HG03432 (cell line): ENCODE measurements around the gene PTPRE.

Experiments used
- ATAC-seq: cut with Tn5 transposase; IDR thresholded peaks from one replicate; pipeline ENCODE4 v1.9.1; 2021; ENCODE audit warnings: mild to moderate bottlenecking, moderate library complexity; ENCODE audit not compliant: unreplicated experiment

The PTPRE gene, protein sequence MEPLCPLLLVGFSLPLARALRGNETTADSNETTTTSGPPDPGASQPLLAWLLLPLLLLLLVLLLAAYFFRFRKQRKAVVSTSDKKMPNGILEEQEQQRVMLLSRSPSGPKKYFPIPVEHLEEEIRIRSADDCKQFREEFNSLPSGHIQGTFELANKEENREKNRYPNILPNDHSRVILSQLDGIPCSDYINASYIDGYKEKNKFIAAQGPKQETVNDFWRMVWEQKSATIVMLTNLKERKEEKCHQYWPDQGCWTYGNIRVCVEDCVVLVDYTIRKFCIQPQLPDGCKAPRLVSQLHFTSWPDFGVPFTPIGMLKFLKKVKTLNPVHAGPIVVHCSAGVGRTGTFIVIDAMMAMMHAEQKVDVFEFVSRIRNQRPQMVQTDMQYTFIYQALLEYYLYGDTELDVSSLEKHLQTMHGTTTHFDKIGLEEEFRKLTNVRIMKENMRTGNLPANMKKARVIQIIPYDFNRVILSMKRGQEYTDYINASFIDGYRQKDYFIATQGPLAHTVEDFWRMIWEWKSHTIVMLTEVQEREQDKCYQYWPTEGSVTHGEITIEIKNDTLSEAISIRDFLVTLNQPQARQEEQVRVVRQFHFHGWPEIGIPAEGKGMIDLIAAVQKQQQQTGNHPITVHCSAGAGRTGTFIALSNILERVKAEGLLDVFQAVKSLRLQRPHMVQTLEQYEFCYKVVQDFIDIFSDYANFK

DNA sequence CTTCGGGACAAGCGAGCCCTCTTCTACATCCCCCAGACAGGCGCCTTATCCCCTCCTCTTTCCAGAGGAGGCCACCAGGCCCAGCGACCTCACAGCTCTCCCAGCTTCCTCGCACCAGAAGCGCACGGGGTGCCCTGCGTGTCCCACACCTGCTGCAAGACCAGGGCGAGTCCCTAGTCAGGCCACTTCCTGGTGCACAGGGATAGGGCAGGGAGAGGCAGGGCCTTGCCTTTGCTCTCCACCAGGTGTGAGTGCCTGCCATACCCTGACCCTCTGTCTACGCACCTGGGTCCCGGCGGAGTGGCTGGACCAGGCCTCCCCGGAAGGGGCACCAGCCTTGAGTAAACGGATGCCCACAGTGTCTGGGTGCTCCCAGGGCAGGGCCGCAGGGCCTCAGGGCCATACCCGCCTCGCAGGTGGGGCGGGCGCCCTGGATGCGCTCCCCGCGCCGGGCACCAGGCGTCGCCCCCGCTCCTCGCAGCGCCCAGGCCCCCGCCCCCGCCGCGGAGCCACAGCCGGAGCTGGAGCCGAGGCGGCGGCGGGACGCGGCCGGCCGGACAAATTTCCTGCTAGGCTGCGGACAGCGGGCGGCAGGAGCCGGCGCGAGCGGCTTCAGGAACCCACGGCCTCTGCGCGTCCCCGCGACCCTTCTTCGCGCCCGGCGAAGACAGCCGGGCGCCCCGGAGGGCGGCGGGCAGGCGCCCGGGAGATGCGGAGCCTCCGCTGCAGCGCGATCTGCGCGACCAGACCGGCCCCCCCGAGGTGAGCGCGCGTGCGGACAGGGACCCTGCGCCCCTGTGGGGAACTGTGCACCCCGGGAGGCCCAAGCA is at the start of gene PTPRE:
TSS of gene PTPRE (plus strand) at position 556 of the 830 bp plus-strand sequence. CDS start 133,779 bp downstream, outside the sequence.
- ATAC-seq = peak; percentile 97

DNA sequence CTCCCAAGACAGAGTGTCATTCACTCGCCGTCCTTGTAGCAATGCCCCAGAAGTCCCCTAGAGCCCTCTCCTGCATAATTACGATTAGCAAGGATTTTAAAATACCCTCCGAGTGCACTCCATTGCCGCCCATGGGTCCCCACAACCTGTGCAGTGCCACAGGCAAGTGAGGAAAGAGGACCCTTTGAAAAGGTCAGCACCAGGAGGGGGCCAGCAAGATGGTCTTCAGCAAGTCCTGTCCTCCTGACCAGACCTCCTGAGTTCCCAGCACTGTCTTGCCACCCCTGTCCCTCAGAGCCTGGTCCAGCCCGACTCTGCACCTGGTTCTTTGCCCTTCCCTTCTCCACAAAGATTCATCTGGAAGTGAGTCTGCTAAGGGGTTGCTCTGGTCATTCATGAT is 46.3 kb upstream of the PTPRE start:
- ATAC-seq = no peak

DNA sequence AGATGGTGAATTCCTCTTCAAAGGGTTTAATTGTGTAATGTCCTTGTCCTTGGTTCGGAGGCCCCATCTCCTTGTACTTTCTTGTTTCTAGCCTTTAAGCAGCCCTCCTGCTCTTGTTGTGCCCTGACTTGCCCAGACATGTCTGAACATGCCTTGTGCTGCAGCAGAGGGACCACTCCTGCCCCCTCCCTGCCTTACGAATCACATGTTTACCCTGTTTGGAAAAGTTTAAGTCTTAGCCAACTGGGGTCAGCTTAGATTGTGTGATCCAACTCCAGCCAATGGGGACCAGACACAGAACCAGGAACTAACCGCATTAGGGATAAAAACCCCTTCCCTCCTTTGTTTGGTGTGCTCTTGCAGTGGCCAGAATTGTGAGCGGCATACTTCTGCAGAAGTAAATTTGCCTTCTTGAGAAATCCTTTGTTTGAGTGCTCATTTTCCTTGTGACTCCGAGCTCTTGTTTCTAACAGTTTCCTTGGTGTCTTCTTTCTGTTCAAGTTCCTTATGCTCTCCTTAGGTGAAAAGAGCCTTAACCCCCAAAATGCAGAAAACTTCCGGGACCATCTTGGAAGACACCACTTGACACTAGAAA is 43.6 kb upstream of the PTPRE start:
- ATAC-seq = no peak

GRCh38 chr10:127866276-127867013 is 40.5 kb upstream of the PTPRE start:
- ATAC-seq = no peak

- no peak for ATAC-seq
Observed at GRCh38 chr10:127867805-127868204, 39.1 kb upstream of the PTPRE start.

- no peak for ATAC-seq
Observed at GRCh38 chr10:127869329-127869728, 37.6 kb upstream of the PTPRE start.

DNA sequence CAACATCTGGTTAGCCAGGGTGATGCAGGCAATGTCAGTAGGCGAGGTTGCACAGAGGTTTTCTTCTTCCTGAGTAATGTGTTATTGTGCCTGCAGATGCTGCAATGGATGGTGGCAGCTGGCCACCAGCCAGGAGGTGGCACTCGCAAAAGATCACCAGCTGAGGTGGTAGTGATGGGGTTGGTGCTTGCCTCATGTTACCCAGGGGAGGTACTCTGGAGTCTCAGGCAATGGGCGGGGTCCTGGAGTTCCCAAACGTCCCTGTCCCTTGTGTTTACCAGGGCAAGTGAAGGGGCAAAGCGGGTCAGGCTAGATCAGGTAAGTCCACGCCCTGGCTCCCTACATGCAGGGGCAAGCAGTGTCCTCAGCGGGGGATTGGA is 35.3 kb upstream of the PTPRE start:
- no peak for ATAC-seq

- no peak for ATAC-seq
Observed at GRCh38 chr10:127872011-127872761, 34.7 kb upstream of the PTPRE start.

- no peak for ATAC-seq
Observed at GRCh38 chr10:127872871-127873600, 33.9 kb upstream of the PTPRE start.

- no peak for ATAC-seq
Observed at GRCh38 chr10:127873901-127874470, 32.9 kb upstream of the PTPRE start.

GRCh38 chr10:127874671-127875448 is 32.0 kb upstream of the PTPRE start:
- ATAC-seq = peak; percentile 52

- ATAC-seq = no peak
Observed at GRCh38 chr10:127875449-127875765, 31.5 kb upstream of the PTPRE start.

GRCh38 chr10:127875916-127876315 is 31.0 kb upstream of the PTPRE start:
- ATAC-seq = no peak

- ATAC-seq = no peak
Observed at GRCh38 chr10:127877116-127877515, 29.8 kb upstream of the PTPRE start.

- ATAC-seq = no peak
Observed at GRCh38 chr10:127877699-127878098, 29.2 kb upstream of the PTPRE start.

- ATAC-seq = no peak
Observed at GRCh38 chr10:127878475-127879055, 28.3 kb upstream of the PTPRE start.

- ATAC-seq = peak; percentile 32
Observed at GRCh38 chr10:127880557-127880956, 26.3 kb upstream of the PTPRE start.

DNA sequence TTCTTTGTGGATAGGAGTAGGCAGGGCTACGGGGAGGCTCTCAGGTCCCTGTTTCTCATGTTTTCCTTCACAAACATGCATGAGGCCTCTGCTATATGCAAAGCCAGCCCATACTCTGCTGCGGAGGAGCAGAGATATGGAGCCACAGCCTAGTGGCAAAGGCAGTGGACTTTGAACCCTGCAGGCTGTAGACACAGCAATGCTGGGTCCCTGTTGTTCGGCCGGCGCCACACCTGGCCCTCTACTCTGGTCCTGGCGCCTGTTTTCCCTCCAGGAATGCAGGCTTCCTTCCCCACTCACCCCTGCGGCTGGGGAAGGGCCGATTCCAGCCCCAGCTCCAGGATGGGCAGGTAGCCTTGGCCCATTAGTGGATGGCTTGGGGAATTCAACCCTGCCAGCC is 25.6 kb upstream of the PTPRE start:
- ATAC-seq = no peak
